ENCODE data around the gene TEDC2. TPM values are rescaled to one million over a fixed set of nuclear protein-coding genes. Genes with fewer than 3 reads are reported as not detected.
A peak's percentile ranks its signal among the peaks of the same experiment; 100 is the strongest.

The TEDC2 gene
- total RNA-seq, 1 donor from 2014 or later: not detected

GRCh38 chr16:2511128-2511800, 51.4 kb downstream of the TEDC2 start:
- Histone ChIP-seq H3K4me1 (peaks cover 4 to 20% of the 10 kb centered on the region in 2 donors), H3K4me3 (no peak overlapping the region), H3K36me3 (no peaks in the 10 kb centered on the region), H3K9me3 (no peaks in the 10 kb centered on the region), H3K27ac (no peak overlapping the region), H3K27me3 (no peaks in the 10 kb centered on the region)
- DNase-seq (ENCODE audit: low spot score in 2 of 2): peak in 1 of 2 donors; percentile 86
- no peak for TF ChIP-seq CTCF (IDR thresholded peaks at IDR 0.05)
- intact Hi-C loops (cut with DNase I): loop anchor here (5.0 to 10.0 kb wide), 3 partner anchors 244 to 546 kb away; partner anchors contain the start of genes ELOB, RNF151, RNPS1 and RPS2

DNA sequence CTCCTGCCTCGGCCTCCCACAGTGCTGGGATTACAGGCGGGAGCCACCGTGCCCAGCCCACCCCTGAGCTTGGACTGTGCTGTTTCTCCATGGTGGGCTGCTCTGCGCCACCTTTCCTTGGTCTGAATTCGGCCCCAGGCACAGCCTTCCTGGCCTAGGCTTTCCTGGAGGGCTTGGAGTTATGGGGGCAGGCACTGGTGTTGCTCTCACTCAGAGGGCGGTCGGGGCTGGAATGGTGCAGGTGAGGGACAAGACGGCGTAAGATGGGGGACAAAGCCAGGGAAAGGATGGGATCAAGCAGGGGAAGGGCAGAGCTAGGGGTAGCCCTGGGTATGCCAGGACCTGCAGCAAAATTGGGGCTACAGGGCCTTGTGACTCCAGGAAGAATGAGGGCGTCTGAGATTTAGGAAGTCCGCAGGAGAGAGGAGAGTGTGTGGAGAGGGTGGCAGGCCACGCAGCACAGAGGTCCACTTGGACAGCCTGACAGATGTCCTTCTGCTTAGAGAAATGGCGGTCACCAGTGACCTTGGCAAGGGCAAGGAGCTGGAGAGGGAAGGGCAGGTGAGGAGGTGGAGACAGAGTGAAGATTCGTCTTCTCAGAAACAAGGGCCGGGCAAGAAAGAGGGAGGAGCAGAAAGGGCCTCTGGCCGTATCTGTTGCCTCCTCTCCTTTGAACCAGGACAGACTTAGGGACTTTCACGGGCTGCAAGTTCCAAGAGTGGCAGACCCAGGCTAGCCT, 52.3 kb downstream of the TEDC2 start:
- Histone ChIP-seq H3K9me3 (no peaks in the 10 kb centered on the region), H3K4me1 (peaks cover 12 to 27% of the 10 kb centered on the region in 2 donors), H3K27me3 (no peaks in the 10 kb centered on the region), H3K4me3 (no peak overlapping the region), H3K36me3 (no peaks in the 10 kb centered on the region), H3K27ac (peak overlapping the region in 1 of 2 donors; percentile 96)
- intact Hi-C loops (cut with DNase I): loop anchor here (2.0 to 10.0 kb wide), 5 partner anchors 21 to 547 kb away; partner anchors contain the start of genes ELOB, RNF151, RNPS1 and RPS2
- no peak for TF ChIP-seq CTCF (IDR thresholded peaks at IDR 0.05)
- DNase-seq (ENCODE audit: low spot score in 2 of 2): no peak

GRCh38 chr16:2512735-2513404, 53.0 kb downstream of the TEDC2 start:
- Histone ChIP-seq H3K36me3 (no peaks in the 10 kb centered on the region), H3K27ac (peak overlapping the region; percentile 96 to 97), H3K4me1 (peaks cover 12 to 34% of the 10 kb centered on the region in 2 donors), H3K4me3 (peak overlapping the region; percentile 81 to 98), H3K9me3 (no peaks in the 10 kb centered on the region), H3K27me3 (no peaks in the 10 kb centered on the region)
- intact Hi-C loops (cut with DNase I): loop anchor here (2.0 to 10.0 kb wide), 5 partner anchors 20 to 548 kb away; partner anchors contain the start of genes ELOB, RNF151, RNPS1 and RPS2
- DNase-seq (ENCODE audit: low spot score in 2 of 2): no peak
- TF ChIP-seq CTCF (IDR thresholded peaks at IDR 0.05): no peak

GRCh38 chr16:2513405-2514332, 53.8 kb downstream of the TEDC2 start, which contains the start of gene ATP6V0C:
Gene ATP6V0C, plus strand, starts transcription at chr16:2513952. Its CDS starts 152 bp downstream, at chr16:2514104.
- TF ChIP-seq CTCF (IDR thresholded peaks at IDR 0.05): no peak
- Histone ChIP-seq H3K4me1 (peaks cover 12 to 42% of the 10 kb centered on the region in 2 donors), H3K36me3 (peaks cover 0 to 1% of the 10 kb centered on the region in 2 donors), H3K27me3 (no peaks in the 10 kb centered on the region), H3K4me3 (peak within 1 kb of the TSS; percentile 81 to 98), H3K27ac (peak within 1 kb of the TSS; percentile 96 to 97), H3K9me3 (no peaks in the 10 kb centered on the region)
- intact Hi-C loops (cut with DNase I): loop anchor here (2.0 to 10.0 kb wide), 5 partner anchors 19 to 549 kb away; partner anchors contain the start of genes ELOB, RNF151, RNPS1 and RPS2
- DNase-seq (ENCODE audit: low spot score in 2 of 2): peak; percentile 74 to 95

Other genes starting within 250 kb of the TEDC2 start
- gene BRICD5, start 249.2 kb upstream of the TEDC2 start, total RNA-seq: 1.4 TPM
- gene PGP, start 245.3 kb upstream of the TEDC2 start, total RNA-seq: 21.5 TPM
- gene E4F1, start 236.5 kb upstream of the TEDC2 start, total RNA-seq: 39.7 TPM
- gene DNASE1L2, start 223.7 kb upstream of the TEDC2 start, total RNA-seq: not detected
- 10.9 TPM for gene ECI1, start 208.5 kb upstream of the TEDC2 start, total RNA-seq
- gene RNPS1, start 192.0 kb upstream of the TEDC2 start, total RNA-seq: 134 TPM
- gene ABCA3, start 119.4 kb upstream of the TEDC2 start, total RNA-seq: 25.9 TPM
- 0.43 TPM for gene CCNF, start 30.7 kb upstream of the TEDC2 start, total RNA-seq
- gene NTN3, start 11.2 kb downstream of the TEDC2 start, total RNA-seq: not detected
- gene TBC1D24, start 15.0 kb downstream of the TEDC2 start, total RNA-seq: 22.5 TPM
- 91.9 TPM for gene ATP6V0C, start 53.8 kb downstream of the TEDC2 start, total RNA-seq
- 16.1 TPM for gene AMDHD2, start 60.3 kb downstream of the TEDC2 start, total RNA-seq
- gene CEMP1, start 71.3 kb downstream of the TEDC2 start, total RNA-seq: not detected
- gene PDPK1, start 77.9 kb downstream of the TEDC2 start, total RNA-seq: 23.2 TPM
- 10.5 TPM for gene KCTD5, start 222.4 kb downstream of the TEDC2 start, total RNA-seq

Measured in ascending aorta (tissue), 2 donors.